ENCODE results near the gene RBFA.

GRCh38 chr18:80059945-80060344, 25.7 kb downstream of the RBFA start:
- TF ChIP-seq EZH2 (IDR thresholded peaks at IDR 0.05; ENCODE audit: borderline replicate concordance, low read length) (no peak), CTCF (conservative IDR thresholded peaks at IDR 0.05 in 1 of 2, IDR thresholded peaks at IDR 0.05 in 1 of 2; ENCODE audit: extremely low read depth in 1 of 2, insufficient read depth in 1 of 2, low read depth in 1 of 2, low read length in 2 of 2) (no peak)

Measured in mammary epithelial cell (primary cell).